Cerebellar cortex (tissue), 1 donor: ENCODE data around the gene SND1.

Source experiments
- DNase-seq: peaks from one replicate; pipeline ENCODE4 v3.0.0-alpha.2; 2015; ENCODE audit warnings: low spot score

SND1 gene

DNA sequence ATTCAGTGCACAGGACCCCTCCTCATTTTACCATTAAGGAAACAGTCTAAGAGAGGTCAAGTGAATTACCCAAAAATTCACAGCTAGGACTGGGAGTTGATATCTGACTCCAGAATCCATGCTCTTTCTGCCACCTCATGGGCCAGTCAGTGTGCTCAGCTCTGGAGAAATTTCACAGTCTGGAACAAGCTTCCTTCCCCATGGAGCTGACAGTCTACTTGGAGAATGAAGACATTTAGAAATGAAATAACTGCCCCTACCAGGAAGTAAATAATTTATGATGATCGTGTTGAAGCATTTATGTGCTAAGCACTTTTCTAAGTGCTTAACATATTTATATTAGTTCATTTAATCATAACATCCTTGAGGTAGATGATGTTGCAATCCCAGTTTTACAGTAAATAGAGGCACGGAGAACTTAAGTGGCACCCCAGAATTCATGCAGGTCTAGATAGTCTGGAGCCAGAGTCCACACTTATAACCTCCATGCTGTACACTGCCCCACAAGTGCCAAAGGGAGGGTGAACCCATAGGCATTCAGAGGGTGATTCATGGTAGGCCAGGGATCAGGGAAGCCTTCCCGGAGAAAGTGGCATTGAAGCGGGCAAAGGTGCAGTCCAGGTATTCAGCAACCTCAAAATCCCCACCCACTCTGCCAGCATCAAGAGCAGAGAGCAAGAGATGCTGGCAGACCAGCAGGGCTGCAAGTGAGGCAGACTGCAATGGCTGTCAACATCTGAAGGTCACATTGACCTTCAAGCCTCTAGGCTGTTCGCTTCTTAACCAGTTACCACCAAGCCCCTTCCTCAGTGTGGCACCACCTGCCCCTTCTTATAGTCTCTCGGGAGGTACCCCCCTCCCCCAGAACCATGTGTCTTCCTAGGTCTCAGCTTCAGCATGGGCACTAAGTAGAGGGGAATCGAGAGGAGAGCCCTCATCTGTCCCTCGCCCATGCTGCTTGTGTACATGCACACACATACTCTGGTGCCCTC, 417.7 kb downstream of the SND1 start:
- no peak for DNase-seq

DNA sequence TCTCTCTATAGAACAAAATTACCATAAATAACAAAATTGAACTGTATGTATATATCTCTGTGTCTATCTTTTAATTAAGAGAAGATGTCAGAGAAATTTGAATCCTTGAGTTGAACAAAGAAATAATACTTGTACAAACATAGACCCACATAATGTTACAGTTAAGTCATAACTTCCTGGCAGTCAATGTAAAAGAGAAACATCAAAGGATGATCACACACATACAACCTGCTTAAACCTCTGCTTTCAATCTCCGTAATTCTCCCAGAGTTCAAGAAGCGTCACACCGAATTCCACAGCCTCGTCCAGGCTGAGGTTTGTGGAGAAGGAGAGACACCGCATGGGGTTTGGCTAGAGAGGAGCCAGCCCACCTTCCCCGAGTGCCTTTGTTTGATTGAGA, 419.4 kb downstream of the SND1 start:
- no peak for DNase-seq

DNA sequence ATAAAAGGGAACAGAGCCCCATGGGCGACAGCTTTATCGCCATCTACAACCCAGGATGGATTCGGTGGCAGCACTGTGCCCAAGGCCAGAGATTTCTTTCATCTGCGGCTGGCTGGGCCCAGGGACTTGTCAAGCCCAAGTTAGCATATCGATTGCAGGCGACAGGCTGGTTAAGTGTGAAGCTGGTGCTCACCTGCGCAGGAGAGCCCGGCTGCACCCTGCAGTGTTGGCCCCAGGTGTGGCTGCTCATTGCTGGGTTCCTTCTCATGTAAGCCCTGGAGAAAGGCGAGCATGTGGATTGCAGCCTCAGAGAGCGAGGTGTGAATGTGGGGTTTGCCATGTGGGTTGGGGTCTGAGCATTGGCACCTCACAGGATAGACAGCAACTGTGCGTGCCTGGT, 419.8 kb downstream of the SND1 start:
- no peak for DNase-seq

DNA sequence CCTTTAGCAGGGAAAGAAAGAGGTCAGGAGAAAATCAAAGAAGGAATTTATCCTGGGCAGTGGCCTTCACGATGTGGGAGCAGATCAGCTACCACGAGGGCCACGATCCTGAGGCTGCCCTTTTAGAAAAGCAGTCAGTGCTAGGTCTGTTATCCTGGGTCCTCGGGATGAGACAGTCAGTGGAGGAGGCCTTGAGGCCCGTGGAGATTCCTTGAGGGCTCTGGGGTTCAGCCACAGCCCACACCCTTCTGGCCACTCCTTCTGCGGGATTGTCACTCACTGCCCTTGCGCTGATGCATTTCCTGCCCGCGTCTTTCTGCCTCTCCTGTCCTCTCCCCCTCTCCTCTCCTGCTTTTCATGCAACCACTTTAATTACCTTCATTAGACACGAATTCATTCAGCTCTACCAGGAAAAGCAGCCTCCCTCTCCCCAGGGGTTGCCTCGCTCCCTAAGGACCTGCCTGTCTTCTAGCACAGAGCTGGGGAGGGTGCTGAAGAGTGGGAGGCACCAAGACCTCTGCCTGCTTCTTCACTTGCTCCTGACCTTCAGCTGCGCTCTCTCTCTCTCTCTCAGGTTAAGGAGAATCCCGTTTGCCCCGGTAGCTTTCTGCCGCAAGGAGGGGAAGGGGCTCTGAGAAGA, 421.8 kb downstream of the SND1 start:
- DNase-seq = no peak

DNA sequence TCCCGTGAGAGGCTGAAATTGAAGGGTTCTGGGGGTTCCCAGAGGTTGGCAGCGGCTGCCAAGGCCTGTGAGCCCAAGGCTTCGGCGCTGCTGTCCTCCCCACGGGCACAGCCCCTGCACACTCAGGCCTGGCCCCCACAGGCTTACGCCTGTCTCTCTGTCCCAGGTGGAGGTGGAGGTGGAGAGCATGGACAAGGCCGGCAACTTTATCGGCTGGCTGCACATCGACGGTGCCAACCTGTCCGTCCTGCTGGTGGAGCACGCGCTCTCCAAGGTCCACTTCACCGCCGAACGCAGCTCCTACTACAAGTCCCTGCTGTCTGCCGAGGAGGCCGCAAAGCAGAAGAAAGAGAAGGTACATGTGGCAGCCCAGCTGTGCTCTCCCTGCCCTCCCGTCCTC, 422.3 kb downstream of the SND1 start:
- no peak for DNase-seq

DNA sequence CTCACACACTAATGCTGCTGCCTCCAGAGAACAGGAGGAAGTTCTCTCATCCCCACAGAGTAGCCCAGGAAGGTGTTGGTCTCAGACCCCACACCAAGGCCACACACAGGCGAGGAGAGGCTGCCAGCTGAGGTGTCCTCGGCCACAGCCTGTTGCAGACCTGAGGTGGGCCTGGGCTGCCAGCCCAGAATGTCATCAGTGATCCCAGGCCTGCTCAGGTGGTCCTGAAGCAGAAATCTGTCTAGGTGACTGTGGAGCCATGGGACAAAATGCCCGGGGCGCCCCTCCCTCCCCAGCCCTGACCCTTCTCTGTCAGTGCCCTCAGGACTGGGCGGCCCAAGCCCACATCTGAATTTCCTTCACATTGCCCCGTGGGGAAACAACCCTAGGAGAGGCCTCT, 422.7 kb downstream of the SND1 start:
- DNase-seq = no peak

DNA sequence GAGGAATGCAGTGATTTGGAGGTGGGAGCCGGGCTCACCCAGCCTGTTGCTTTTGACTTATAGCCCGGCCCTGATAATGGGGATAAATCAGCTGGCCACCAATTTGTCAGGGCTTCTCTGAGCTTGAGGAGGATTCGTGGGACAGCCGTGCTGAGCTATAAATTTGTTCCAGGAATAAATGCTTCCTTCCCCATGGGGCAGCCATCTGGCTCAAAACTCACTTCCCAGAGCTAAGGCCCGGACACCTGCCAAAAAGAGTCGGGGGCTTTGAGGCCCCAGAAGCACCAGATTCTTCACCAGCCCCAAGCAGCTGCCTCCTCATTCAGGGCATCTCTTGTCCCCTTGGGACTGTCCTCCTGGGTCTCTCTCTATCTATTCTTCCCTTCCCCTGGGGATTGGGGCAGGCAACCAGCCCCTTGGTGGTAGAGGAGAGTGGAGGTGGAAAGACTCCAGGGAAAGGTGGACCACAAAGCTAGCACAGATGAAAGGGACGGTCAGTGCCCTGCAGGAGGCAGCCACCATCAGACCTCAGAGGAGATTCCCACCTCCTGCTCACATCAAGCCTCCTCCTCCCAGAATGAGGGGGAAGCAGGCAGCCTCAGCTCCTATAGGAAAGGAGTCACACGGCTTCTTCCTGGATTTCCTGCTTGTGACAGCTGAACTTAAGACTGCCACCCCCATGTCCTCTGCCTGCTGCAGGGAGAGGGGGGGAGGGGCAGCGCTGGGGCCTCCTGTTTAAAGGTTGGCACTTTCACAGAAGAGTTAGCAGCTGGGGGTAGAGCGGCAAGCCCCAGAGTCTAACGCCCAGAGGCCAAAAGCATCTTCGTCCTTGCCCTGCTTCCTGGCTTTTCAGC, 423.5 kb downstream of the SND1 start:
- peak; percentile 23 for DNase-seq

DNA sequence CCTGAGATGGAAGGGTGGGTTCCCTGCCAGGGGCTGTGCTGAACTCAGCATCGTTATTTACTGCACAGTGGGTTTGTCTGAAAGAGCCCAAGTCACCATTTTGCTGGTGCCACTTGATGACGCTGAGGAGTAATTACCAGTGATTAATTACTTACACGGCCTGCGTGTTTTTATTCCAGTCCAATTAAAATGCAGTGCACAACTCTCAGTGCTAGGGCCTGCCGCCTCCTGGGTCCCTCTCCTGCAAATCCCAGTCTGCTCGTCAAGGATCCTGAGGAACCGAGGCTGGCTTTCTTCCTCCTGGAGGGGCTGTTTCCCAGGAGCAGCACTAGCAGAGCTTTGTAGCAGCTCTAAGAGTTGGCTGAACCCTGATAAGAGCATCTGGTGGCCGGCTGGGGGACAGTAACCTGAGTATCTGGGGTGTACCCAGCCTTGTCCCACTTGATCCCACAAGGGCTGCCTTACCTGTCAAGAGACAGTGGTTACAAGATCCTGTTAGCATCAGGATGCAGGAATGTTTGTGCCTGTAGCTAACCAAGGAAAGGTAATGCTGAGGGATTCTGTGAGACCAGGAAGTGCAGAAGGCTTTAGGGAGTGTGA, 424.3 kb downstream of the SND1 start:
- DNase-seq = peak; percentile 38

DNA sequence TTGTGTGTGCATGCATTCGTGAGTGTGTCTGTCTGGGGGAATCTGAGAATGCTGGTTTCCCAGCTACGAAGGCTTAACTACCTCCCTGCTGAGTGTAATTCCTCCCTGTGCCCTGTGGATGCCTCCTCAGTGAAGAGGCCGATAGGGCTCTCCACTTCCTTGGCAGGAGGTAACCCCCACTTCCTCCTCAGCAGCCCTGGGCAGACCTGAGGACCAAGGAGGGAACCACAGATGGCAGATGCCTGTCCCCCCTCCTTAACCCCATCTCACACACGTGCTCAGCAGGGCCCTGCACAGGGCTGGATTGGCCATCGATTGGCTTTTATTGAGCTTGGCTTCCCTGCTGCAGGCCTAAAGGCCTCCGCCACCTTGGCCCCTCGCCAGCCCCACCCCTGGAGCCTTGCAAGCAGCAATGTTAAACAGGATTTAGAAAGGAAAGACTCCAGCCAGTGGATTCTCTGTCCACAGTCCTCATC, 424.8 kb downstream of the SND1 start:
- peak; percentile 45 for DNase-seq

DNA sequence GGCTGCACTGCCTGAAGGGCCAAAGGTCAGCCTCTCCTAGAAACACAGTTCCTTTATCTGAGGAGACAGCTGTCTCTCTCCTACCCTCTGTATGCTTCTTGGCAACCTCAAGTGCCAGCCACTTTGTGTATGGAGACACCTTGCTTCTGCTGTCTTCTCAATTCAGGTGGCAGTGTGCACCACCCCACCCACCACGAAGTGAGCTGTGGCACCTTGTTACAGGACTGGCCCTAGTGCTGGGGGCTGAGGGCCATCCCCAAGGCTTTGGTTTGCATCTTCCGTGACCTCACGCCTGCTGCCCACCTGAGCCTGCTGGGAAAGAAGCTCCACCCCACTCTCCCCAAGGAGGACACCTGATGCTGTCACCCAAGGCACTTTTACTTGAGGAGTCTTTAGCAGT, 426.3 kb downstream of the SND1 start:
- DNase-seq = no peak

DNA sequence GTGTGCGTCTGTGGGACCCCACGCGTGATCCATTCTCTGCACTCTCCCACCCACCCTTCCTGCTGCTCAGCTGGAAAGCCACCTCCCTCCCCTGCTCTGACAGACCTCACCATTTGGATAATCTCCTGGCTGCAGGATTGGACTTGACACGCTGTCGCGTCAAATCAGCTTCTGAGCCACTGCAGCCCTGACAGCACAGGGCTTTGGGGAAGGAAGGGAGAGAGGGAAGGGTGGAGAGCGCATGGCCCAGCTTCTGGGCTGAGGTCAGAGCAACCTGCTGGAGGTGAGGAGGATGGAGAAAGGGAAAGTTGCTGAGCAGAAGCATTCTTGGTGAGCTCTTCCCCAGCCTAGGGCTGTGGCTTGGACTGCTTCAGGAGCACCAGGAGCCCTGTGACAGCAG, 428.2 kb downstream of the SND1 start:
- DNase-seq = no peak

DNA sequence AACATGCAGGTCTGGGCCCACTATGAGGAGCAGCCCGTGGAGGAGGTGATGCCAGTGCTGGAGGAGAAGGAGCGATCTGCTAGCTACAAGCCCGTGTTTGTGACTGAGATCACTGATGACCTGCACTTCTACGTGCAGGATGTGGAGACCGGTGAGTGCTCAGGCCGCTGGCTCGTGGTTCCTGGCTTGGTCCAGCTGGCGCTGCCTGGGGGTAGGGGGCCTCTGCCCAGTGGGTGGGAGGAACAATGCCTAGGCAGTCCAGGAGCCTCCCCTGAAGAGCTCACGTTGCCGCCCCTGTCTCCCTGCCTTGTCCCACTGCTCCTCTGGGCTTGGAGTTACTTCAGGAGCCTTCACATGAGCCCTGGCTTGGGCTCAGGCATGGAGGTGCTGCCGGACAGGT, 429.4 kb downstream of the SND1 start:
- DNase-seq = no peak

DNA sequence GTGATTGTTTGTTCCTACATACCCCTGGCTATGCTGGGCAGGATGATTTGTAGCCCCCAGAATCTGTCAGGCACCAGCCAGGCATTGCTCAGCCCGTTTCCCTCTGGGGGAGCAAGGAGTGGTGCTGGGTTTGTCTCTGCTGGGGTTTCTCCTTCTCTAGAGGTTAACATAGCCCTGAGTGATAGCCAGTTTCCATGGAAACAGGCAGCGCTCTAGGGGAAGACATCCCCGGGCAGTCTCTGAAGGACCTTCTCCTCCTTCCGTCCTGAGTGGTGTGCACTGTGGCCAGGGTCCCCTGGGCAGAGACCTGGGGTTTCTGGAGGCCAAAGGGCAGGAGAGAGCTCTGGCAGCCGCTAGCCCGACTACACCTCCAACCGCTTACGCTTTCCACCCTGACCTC, 429.8 kb downstream of the SND1 start:
- DNase-seq = no peak

DNA sequence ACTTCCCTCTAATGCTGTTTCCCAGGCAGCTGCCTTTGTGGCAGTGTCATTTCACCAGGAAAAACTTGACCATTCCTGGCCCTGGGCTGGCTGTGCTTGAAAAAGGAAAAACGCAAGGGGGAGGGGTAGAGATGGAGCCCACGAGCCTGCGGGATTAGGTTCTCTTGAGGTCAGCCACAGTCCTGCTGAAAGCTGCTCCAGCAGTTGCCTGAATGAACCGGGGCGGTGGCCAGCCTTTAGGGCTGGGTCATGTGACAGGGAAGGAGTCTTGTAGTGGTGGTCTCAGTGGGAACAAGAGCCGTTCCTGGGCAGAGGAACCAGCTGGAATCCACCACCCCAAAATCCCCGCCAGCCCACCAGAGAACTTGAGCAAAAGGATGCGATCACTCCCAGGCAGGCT, 430.4 kb downstream of the SND1 start:
- DNase-seq = no peak

DNA sequence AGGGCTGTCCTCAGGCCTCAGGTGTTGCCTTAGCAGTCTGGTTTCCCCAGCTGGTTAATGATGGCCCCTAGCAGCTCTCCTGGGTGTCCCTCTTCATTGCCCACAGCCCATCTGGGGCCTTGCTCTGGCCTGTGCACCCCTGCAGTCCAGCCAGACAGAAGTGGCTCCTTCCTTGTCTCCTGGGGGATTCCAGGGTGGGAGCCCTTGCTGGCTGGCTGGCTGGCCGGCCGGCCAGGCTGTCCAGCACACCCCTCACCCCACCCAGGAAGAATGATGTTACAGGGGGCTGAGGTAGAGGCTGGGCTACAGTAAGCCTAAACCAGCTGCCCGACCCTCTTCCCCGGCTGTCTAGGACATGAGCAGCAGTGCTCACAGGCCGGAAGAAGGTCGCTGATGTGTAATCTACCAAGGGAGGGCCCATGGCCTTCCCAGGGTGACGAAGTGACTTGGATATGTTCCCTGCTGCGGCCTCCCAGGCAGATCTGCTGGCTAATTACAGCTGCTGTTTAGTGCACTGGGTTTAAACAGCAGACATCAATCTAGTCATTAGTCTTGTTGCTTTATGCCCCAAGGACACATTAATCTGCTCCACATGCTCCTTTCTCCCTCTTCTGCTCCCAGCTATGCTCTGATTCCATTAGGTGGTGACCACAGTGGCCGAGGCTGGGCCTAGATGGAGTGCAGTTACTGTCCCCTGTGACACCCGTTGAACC, 433.1 kb downstream of the SND1 start:
- no peak for DNase-seq

DNA sequence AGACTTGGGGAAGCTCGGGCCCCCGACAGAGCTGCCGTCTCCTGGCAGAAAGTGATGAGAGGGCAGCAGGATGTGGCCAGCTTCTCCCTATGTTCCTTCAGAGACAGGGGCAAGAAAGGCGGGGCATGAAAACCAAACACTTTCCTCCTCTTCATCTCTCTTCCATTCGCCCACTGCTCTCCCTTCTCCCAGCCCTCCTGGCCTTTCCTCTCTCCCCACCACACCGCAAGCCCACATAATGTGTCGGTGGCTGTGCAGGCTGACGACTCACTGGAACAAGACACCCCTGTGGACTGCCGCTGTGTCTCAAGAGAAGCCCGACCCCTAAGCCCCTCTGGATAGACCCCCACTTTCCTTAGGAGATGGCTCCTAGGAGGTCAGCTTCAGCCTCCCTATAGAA, 438.5 kb downstream of the SND1 start:
- no peak for DNase-seq

DNA sequence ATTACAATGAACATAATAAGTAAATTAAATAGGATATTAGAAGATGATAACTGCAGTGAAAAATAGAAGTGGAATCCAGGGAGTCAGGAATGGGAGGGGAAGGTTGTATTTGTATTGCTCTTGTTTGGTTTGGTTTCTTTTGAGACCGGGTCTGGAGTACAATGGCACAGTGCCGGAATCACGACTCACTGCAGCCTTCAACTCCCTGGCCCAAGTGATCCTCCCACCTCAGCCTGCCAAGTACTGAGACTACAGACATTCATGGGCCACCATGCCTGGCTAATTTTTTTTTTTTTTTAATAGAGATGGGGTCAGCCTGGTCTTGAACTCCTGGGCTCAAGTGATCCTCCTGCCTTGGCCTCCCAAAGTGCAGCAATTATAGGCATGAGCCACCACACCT, 439.1 kb downstream of the SND1 start:
- DNase-seq = no peak

DNA sequence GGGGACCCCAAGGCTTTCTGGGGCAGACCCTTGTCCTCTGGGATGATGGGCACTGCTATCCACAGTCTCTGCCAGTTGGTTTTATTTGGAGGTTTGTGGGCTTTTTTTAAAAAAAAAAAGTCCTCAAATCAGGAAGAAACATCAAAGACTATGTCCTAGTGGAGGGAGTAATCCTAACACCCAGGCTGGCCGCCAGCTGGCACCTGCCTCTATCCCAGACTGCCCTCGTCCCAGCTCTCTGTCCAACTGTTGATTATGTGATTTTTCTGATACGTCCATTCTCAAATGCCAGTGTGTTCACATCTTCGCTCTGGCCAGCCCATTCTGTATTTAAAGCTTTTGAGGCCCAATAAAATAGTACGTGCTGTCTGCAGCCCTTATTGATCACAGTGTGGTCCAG, 440.2 kb downstream of the SND1 start:
- peak; percentile 74 for DNase-seq

DNA sequence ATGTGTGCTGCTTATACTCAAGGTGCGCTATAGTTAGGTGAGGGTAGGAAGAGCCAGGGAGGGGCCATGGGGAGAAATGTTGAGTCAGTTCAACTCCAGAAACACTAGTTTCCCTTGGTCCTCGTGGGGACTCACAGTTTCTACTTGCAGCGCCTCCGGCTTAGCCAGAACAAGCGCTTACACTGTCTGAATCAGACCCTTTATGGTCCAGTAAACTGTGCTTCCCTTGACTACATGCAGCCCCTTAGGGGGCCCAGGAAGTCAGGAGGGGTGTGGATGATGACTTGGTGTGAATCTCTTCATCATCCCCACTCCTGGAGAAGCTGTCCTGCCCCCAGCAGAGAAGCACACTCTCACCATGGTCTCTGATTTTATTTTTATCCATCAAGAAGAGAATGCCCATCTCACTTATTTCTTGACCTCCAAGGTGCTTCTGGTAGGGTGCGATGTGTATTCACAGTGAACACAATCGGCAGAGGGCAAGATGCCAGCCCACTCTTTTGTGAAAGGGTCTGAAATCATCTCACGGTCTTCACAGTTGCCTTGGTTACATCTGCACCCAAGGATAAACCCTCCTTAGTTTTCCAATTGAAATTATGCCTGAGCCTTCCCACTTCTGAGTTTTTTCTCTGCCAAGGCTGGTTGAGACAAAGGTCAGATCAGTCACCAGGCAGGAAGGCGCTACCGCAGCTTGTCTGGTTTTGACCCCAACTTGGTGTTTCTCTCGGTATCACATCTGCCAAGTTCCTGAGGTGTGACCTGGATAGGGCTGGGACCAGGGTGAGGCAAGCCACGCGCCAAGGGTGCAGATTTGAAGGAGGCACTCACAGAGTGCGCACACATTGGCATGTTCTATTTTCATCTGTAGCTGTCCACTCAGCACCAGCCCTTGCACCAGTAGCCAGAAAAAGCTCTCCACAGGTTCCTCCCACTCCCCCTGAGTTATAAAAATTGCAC, 441.9 kb downstream of the SND1 start:
- DNase-seq = no peak

DNA sequence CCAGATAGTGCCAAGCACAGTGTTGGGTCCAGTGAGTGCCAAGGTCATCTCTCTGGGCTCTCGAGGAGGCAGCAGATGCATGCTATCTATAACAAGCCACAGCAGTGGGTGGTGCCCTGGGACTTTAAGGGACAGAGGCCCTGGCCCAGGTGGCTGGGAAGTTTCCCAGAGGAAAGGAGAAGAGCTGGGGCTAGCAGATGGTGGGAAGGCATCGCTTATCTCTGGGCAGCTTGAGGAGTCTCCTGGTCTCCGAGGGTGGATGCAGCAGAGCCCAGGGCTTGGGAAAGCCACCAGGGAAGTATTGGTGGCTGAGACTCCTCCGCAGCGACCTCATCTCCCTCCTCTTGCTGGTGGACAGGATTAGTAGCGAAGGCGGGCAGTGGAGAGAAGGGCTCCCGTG, 442.7 kb downstream of the SND1 start:
- peak; percentile 81 for DNase-seq
